Tibial artery (tissue), 4 donors: ENCODE measurements around the gene ATP1A3.

ENCODE experiments used
- DNase-seq, 2 donors: peaks; one replicate each; pipeline ENCODE4 v3.0.0-alpha.2; 2019
- H3K27ac ChIP-seq, 2 donors: fragments of 200-600 bp; sonication (generic) in 1 of 2; 1 replicate in 1 of 2; 2 replicates in 1 of 2; pipeline ENCODE4 v1.5.1; 2018 to 2019; ENCODE audit warnings: mild to moderate bottlenecking in 1 of 2
- H3K27me3 ChIP-seq, 2 donors: fragments of 200-600 bp; sonication (generic) in 1 of 2; one replicate each; pipeline versions ENCODE4 v1.5.1 to v1.6.0; 2016 to 2019
- H3K36me3 ChIP-seq, 3 donors: fragments of 200-600 bp; sonication (generic) in 2 of 3; one replicate each; pipeline ENCODE4 v1.5.1; 2016 to 2019; ENCODE audit warnings: mild to moderate bottlenecking in 2 of 3
- H3K4me1 ChIP-seq, 4 donors: fragments of 200-600 bp; sonication (generic) in 2 of 4; 1 replicate in 3 of 4; 2 replicates in 1 of 4; pipeline ENCODE4 v1.5.1; 2016 to 2019
- H3K4me3 ChIP-seq, 2 donors: fragments of 200-600 bp; sonication (generic) in 1 of 2; 1 replicate in 1 of 2; 2 replicates in 1 of 2; pipeline ENCODE4 v1.5.1; 2018 to 2019; ENCODE audit warnings: mild to moderate bottlenecking in 2 of 2
- H3K9me3 ChIP-seq, 3 donors: fragments of 200-600 bp; sonication (generic) in 1 of 3; one replicate each; pipeline ENCODE4 v1.5.1; 2016 to 2019
- CTCF ChIP-seq, 2 experiments: fragments of 200-600 bp in 1 of 2; fragments of 450-650 bp in 1 of 2; IDR thresholded peaks; one replicate each; pipeline ENCODE4 v1.5.1; 2017 to 2019; ENCODE audit warnings: antibody characterized with exemption in 2 of 2, mild to moderate bottlenecking in 1 of 2, moderate library complexity in 1 of 2
- intact Hi-C: fragments of 100-400 bp; cut with DNase I; formaldehyde crosslinking; loops from one replicate; pipeline ENCODE4 v1.15.0; 2023; ENCODE audit warnings: low total_unique reads

ATP1A3 gene

GRCh38 chr19:41969772-41970458, 24.1 kb downstream of the ATP1A3 start:
- Histone ChIP-seq H3K4me1 (no peaks in the 10 kb centered on the region), H3K27ac (no peak overlapping the region), H3K9me3 (no peaks in the 10 kb centered on the region), H3K36me3 (no peaks in the 10 kb centered on the region), H3K4me3 (no peak overlapping the region), H3K27me3 (peaks cover 0 to 46% of the 10 kb centered on the region in 2 donors)
- TF ChIP-seq CTCF (IDR thresholded peaks at IDR 0.05): no peak
- DNase-seq: no peak
- intact Hi-C loops: no loop called here

- DNase-seq: no peak
- Histone ChIP-seq H3K27me3 (peaks cover 0 to 46% of the 10 kb centered on the region in 2 donors), H3K4me1 (no peaks in the 10 kb centered on the region), H3K9me3 (no peaks in the 10 kb centered on the region), H3K4me3 (no peak overlapping the region), H3K27ac (no peak overlapping the region), H3K36me3 (no peaks in the 10 kb centered on the region)
- TF ChIP-seq CTCF (IDR thresholded peaks at IDR 0.05): no peak
- intact Hi-C loops: no loop called here
Measured at GRCh38 chr19:41968751-41969595, 25.1 kb downstream of the ATP1A3 start.

- no peaks in the 10 kb centered on the region for H3K9me3 ChIP-seq
- H3K4me1 ChIP-seq: no peaks in the 10 kb centered on the region
- H3K4me3 ChIP-seq: no peak overlapping the region
- peaks cover 0 to 46% of the 10 kb centered on the region in 2 donors for H3K27me3 ChIP-seq
- DNase-seq: no peak
- no peak overlapping the region for H3K27ac ChIP-seq
- intact Hi-C loops: no loop called here
- H3K36me3 ChIP-seq: no peaks in the 10 kb centered on the region
- no peak for TF ChIP-seq CTCF (IDR thresholded peaks at IDR 0.05)
Measured at GRCh38 chr19:41967054-41967783, 26.8 kb downstream of the ATP1A3 start.

GRCh38 chr19:41965106-41965505, 28.9 kb downstream of the ATP1A3 start:
- no peak for TF ChIP-seq CTCF (IDR thresholded peaks at IDR 0.05)

GRCh38 chr19:41960973-41961372, 33.1 kb downstream of the ATP1A3 start:
- H3K4me3 ChIP-seq: no peak overlapping the region
- H3K27me3 ChIP-seq: peaks cover 0 to 6% of the 10 kb centered on the region in 2 donors
- TF ChIP-seq CTCF (IDR thresholded peaks at IDR 0.05): no peak
- peaks cover 0 to 19% (median 13%) of the 10 kb centered on the region in 4 donors for H3K4me1 ChIP-seq
- no peak overlapping the region for H3K27ac ChIP-seq
- DNase-seq: no peak
- H3K36me3 ChIP-seq: peaks cover 0 to 13% (median 9%) of the 10 kb centered on the region in 3 donors
- intact Hi-C loops: no loop called here
- H3K9me3 ChIP-seq: no peaks in the 10 kb centered on the region

More at GRCh38 chr19:41965106-41965505, 28.9 kb downstream of the ATP1A3 start:
- Histone ChIP-seq H3K27ac (no peak overlapping the region), H3K4me3 (no peak overlapping the region), H3K4me1 (no peaks in the 10 kb centered on the region), H3K27me3 (peaks cover 0 to 43% of the 10 kb centered on the region in 2 donors), H3K36me3 (no peaks in the 10 kb centered on the region), H3K9me3 (no peaks in the 10 kb centered on the region)
- DNase-seq: no peak
- intact Hi-C loops: no loop called here
